HG03469 (cell line): ENCODE data around the gene P2RX2.

Experiments used
- ATAC-seq: cut with Tn5 transposase; IDR thresholded peaks from one replicate; pipeline ENCODE4 v1.9.1; 2021; ENCODE audit warnings: mild to moderate bottlenecking, moderate library complexity, moderate number of reproducible peaks; ENCODE audit not compliant: unreplicated experiment

Gene P2RX2

GRCh38 chr12:132618683-132619043 is at the start of gene P2RX2:
Gene P2RX2 (plus strand): TSS chr12:132618776. CDS start chr12:132618817, 41 bp downstream.
- ATAC-seq = no peak

- no peak for ATAC-seq
These were observed 49.6 kb upstream of the P2RX2 start for GRCh38 chr12:132568826-132569480.

GRCh38 chr12:132569856-132570480 is 48.6 kb upstream of the P2RX2 start:
- ATAC-seq = no peak

- ATAC-seq = no peak
These were observed 47.9 kb upstream of the P2RX2 start for GRCh38 chr12:132570635-132571034.

GRCh38 chr12:132571051-132571450 is 47.5 kb upstream of the P2RX2 start:
- no peak for ATAC-seq

- ATAC-seq = no peak
These were observed 47.0 kb upstream of the P2RX2 start for GRCh38 chr12:132571598-132571997.

- no peak for ATAC-seq
These were observed 46.5 kb upstream of the P2RX2 start for GRCh38 chr12:132572106-132572505.

GRCh38 chr12:132572801-132573760 is 45.5 kb upstream of the P2RX2 start:
- ATAC-seq = no peak

GRCh38 chr12:132574271-132574996 is 44.1 kb upstream of the P2RX2 start:
- no peak for ATAC-seq

- no peak for ATAC-seq
These were observed 42.9 kb upstream of the P2RX2 start for GRCh38 chr12:132575661-132576060.

GRCh38 chr12:132576701-132577100 is 41.9 kb upstream of the P2RX2 start:
- no peak for ATAC-seq

GRCh38 chr12:132577191-132577920 is 41.2 kb upstream of the P2RX2 start:
- no peak for ATAC-seq

GRCh38 chr12:132578118-132578517 is 40.5 kb upstream of the P2RX2 start:
- ATAC-seq = no peak

GRCh38 chr12:132578826-132579225 is 39.8 kb upstream of the P2RX2 start:
- no peak for ATAC-seq

GRCh38 chr12:132579744-132580143 is 38.8 kb upstream of the P2RX2 start:
- no peak for ATAC-seq

GRCh38 chr12:132580701-132581292 is 37.8 kb upstream of the P2RX2 start:
- ATAC-seq = no peak

- ATAC-seq = no peak
These were observed 37.1 kb upstream of the P2RX2 start for GRCh38 chr12:132581348-132582057.

GRCh38 chr12:132582058-132582420 is 36.5 kb upstream of the P2RX2 start:
- ATAC-seq = no peak
